ENCODE measurements around the gene C3orf20. TPM values are rescaled to one million over a fixed set of nuclear protein-coding genes. Genes with fewer than 3 reads are reported as not detected.

C3orf20 gene
- total RNA-seq, 1 experiment from 2014 or later = not detected

- DNase-seq (no peak), ATAC-seq (no peak)
- Histone ChIP-seq H3K4me3 (ENCODE audit: low read length) (no peak overlapping the region), H3K4me1 (ENCODE audit: insufficient read depth, low read length) (no peaks in the 10 kb centered on the region), H3K9me3 (ENCODE audit: low read length) (no peaks in the 10 kb centered on the region), H3K36me3 (ENCODE audit: low read depth, low read length) (no peaks in the 10 kb centered on the region), H3K27ac (ENCODE audit: low read length) (no peak overlapping the region), H3K4me2 (ENCODE audit: low read length) (no peak overlapping the region), H3K9ac (ENCODE audit: low read length) (no peak overlapping the region), H4K20me1 (ENCODE audit: low read length) (no peaks in the 10 kb centered on the region), H3F3A (ENCODE audit: low read length, unreplicated experiment) (no peaks in the 10 kb centered on the region), H3K9me2 (replicated peaks; ENCODE audit: low read length) (no peaks in the 10 kb centered on the region), H2AFZ (ENCODE audit: low read length) (no peak overlapping the region), H3K79me2 (ENCODE audit: low read length) (no peaks in the 10 kb centered on the region), H3K27me3 (ENCODE audit: low read length) (no peaks in the 10 kb centered on the region)
- intact Hi-C loops (cut with micrococcal nuclease) = no loop called here
- ChIA-PET CTCF (no interaction called here), POLR2A (ENCODE audit: unreplicated experiment) (no interaction called here)
- TF ChIP-seq EZH2phosphoT487 (IDR thresholded peaks at IDR 0.05; ENCODE audit: borderline replicate concordance, low read length) (no peak), CTCF (conservative IDR thresholded peaks at IDR 0.05; ENCODE audit: low read depth, low read length) (no peak), EZH2 (IDR thresholded peaks at IDR 0.05; ENCODE audit: low read length, unreplicated experiment) (no peak)
- BruUV-seq (replicated peaks) = no TSS peak
Observed at GRCh38 chr3:14700891-14701290, 25.9 kb downstream of the C3orf20 start.

DNA sequence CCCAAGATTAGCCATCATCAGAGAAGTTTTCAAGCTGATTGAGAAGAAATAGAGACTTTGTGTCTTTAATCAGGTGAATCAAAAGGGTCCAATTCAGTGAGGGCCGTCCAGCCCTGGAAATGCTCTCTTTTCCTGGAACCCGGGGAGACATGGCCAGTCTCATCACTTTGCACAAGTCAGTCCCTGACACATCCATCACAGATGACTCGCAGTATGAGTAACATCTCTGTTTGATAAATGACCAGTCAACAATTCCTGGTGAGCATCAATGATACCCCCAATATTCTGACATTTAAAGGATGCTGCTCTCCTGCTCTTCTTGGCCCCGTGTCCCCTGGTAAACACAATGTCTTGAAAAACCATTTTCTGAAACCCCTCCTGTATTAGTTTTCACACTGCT is 26.7 kb downstream of the C3orf20 start:
- no peaks in the 10 kb centered on the region for H3K36me3 ChIP-seq (ENCODE audit: low read depth, low read length)
- H3K4me3 ChIP-seq (ENCODE audit: low read length) = no peak overlapping the region
- no peaks in the 10 kb centered on the region for H3K4me1 ChIP-seq (ENCODE audit: insufficient read depth, low read length)
- H3K9ac ChIP-seq (ENCODE audit: low read length) = no peak overlapping the region
- no peaks in the 10 kb centered on the region for H3K9me2 ChIP-seq (replicated peaks; ENCODE audit: low read length)
- TF ChIP-seq EZH2 (IDR thresholded peaks at IDR 0.05; ENCODE audit: low read length, unreplicated experiment) (no peak), CTCF (conservative IDR thresholded peaks at IDR 0.05; ENCODE audit: low read depth, low read length) (no peak)
- ChIA-PET CTCF (no interaction called here), POLR2A (ENCODE audit: unreplicated experiment) (no interaction called here)
- H3K79me2 ChIP-seq (ENCODE audit: low read length) = no peaks in the 10 kb centered on the region
- peak; percentile 61 for ATAC-seq
- no peaks in the 10 kb centered on the region for H4K20me1 ChIP-seq (ENCODE audit: low read length)
- no peaks in the 10 kb centered on the region for H3K9me3 ChIP-seq (ENCODE audit: low read length)
- H3K27me3 ChIP-seq (ENCODE audit: low read length) = no peaks in the 10 kb centered on the region
- H3K27ac ChIP-seq (ENCODE audit: low read length) = no peak overlapping the region
- H3F3A ChIP-seq (ENCODE audit: low read length, unreplicated experiment) = no peaks in the 10 kb centered on the region
- peak; percentile 53 for DNase-seq
- intact Hi-C loops (cut with micrococcal nuclease) = no loop called here
- H2AFZ ChIP-seq (ENCODE audit: low read length) = no peak overlapping the region
- no peak overlapping the region for H3K4me2 ChIP-seq (ENCODE audit: low read length)
- no TSS peak for BruUV-seq (replicated peaks)

- DNase-seq = no peak
- POLR2A ChIA-PET (ENCODE audit: unreplicated experiment) = no interaction called here
- intact Hi-C loops (cut with micrococcal nuclease) = no loop called here
Observed at GRCh38 chr3:14703128-14703750, 28.3 kb downstream of the C3orf20 start.

More at GRCh38 chr3:14703128-14703750, 28.3 kb downstream of the C3orf20 start:
- no TSS peak for BruUV-seq (replicated peaks)
- H3K4me3 ChIP-seq (ENCODE audit: low read length) = no peak overlapping the region
- H3K9me3 ChIP-seq (ENCODE audit: low read length) = no peaks in the 10 kb centered on the region
- H3K9me2 ChIP-seq (replicated peaks; ENCODE audit: low read length) = no peaks in the 10 kb centered on the region
- no peak overlapping the region for H3K9ac ChIP-seq (ENCODE audit: low read length)
- H3K79me2 ChIP-seq (ENCODE audit: low read length) = no peaks in the 10 kb centered on the region
- H3K27ac ChIP-seq (ENCODE audit: low read length) = no peak overlapping the region
- ATAC-seq = no peak
- CTCF ChIA-PET = no interaction called here
- no peaks in the 10 kb centered on the region for H3K4me1 ChIP-seq (ENCODE audit: insufficient read depth, low read length)
- H2AFZ ChIP-seq (ENCODE audit: low read length) = no peak overlapping the region
- H3K27me3 ChIP-seq (ENCODE audit: low read length) = no peaks in the 10 kb centered on the region
- H3K36me3 ChIP-seq (ENCODE audit: low read depth, low read length) = no peaks in the 10 kb centered on the region
- H3F3A ChIP-seq (ENCODE audit: low read length, unreplicated experiment) = no peaks in the 10 kb centered on the region
- H3K4me2 ChIP-seq (ENCODE audit: low read length) = no peak overlapping the region
- no peaks in the 10 kb centered on the region for H4K20me1 ChIP-seq (ENCODE audit: low read length)
- TF ChIP-seq EZH2phosphoT487 (IDR thresholded peaks at IDR 0.05; ENCODE audit: borderline replicate concordance, low read length) (no peak), EZH2 (IDR thresholded peaks at IDR 0.05; ENCODE audit: low read length, unreplicated experiment) (no peak), CTCF (conservative IDR thresholded peaks at IDR 0.05; ENCODE audit: low read depth, low read length) (no peak)

Measured in PC-3 (cell line).